ENCODE results near the gene TMLHE.
"Not testable (repeated sequence)": the region's sequence is repeated elsewhere in the genome, so short reads cannot be mapped to it uniquely, and the experiment has no call there.

The TMLHE gene, protein sequence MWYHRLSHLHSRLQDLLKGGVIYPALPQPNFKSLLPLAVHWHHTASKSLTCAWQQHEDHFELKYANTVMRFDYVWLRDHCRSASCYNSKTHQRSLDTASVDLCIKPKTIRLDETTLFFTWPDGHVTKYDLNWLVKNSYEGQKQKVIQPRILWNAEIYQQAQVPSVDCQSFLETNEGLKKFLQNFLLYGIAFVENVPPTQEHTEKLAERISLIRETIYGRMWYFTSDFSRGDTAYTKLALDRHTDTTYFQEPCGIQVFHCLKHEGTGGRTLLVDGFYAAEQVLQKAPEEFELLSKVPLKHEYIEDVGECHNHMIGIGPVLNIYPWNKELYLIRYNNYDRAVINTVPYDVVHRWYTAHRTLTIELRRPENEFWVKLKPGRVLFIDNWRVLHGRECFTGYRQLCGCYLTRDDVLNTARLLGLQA

DNA sequence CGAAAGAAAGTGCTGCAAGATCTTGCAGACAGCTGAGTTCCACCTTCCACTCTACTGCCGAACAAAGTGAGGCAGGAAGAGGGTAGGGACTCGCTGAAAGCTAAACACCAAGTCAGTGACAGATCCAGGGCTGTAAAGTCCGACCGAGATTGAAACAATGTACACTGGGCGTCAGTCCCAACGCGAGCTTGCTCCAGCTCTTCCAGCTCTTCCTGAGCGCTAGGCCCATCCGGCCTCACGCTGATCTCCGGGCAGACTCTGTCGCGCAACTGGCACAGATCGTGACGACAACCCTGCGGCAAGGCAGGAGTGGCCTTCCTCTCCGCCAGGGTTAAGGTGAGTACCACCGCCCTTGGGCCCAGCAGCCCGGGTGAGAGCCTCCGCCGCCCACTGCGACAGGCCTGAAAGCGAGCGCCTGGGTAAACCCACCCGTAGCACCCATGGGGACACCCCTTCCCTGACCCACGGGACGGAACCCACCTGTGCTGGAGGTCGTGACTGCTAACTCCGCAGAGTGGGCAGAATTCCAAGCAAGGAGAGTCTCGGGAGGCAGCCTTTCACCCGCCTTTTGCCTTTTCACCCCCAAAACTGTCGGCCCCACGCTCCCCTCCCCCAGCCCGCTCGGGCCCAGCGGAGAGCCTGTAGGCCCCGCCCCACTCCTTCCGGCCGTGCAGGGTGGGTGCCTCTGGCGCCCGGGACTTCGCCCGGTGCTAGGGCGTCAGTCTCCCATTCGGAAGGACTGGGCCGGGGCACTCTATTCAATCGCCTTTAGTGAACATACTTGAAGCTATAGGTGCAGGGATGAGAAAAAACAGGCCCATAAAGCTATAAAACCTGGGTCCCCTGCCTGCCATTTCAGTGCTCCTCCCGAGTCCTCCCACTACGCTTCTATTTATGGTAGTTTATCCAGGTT lies at the start of gene TMLHE, which contains the start of gene SPRY3:
Gene TMLHE (minus strand): TSS at position 641 of the 913 bp plus-strand sequence. CDS start 67,676 bp downstream, outside the sequence.
Gene SPRY3 (plus strand): TSS at position 275 of the 913 bp plus-strand sequence.
- DNase-seq (ENCODE audit: low spot score) = peak; percentile 59

DNA sequence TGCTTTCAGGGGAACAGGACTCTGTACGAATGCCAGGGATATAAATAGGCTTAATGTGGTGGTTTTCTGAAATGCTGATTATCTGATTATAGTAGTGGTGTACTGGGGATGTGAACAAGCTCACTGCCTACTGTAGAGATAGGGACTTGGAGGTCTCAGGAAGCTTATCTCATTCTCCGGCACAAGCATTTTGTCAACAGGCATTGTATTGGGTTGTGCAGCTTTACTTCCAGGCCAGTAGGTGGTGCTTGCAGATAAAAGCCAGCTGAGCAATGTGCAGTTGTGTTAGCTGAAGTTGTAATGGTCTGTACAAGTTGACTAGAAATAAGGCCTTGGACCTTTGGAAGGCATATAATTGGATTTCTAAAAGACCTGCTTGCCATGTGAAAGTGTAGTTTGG lies 49.5 kb upstream of the TMLHE start:
- DNase-seq (ENCODE audit: low spot score) = no peak

DNA sequence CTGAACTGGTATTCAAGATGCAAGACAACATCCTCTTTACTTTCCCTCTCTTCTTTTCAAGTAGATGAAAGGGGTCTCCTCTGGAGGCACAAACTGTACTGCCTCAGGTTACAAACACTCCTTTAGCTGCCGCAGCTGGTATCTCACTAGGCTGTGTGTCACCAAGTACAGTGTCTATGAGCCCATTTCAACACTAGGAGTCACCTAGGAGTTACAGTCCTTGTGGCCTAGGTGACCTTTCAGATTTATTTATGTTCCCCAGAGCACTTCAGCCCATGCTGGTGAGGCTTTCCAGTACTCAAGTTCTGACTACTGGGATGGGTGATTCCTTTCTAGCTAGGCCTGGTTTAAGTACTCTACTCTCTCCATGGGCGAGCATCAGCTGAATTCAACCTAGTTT lies 32.4 kb upstream of the TMLHE start:
- no peak for DNase-seq (ENCODE audit: low spot score)

DNA sequence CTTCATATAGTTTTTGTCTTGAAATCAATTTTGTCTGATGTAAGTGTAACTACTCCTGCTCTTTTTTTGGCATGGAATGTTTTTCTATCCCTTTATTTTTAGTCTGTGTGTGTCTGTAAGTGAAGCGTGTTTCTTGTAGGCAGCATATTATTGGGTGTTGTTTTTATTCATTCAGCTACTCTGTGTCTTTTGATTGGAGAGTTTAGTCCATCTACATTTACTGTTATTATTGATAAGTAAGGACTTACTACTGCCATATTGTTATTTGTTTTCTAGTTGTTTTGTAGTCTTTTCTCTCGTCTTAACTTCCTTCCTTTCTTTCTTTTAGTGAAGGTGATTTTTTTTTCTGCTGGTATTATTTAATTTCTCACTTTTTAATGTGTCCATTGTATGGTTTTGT lies 30.5 kb upstream of the TMLHE start:
- DNase-seq (ENCODE audit: low spot score) = no peak

DNA sequence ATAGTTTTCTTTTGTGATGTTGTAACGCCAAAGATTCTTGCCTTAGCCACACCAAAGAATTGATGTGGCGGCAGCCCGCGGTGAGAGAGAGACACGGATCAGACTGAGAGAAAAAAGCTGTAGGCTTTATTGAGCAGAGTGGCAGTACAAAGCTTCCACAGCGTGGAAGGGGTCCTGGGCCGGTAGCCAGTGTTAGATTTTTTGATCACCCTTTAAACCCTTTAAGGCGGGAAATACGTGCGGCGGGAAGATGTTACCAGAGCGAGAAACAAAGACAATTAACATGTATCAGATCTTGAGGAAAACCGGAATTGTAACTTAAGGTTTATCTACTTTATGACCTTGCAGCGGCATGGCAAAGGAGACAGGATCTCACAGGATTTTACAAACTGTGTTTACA lies 28.6 kb upstream of the TMLHE start:
- DNase-seq (ENCODE audit: low spot score) = not testable (repeated sequence)

DNA sequence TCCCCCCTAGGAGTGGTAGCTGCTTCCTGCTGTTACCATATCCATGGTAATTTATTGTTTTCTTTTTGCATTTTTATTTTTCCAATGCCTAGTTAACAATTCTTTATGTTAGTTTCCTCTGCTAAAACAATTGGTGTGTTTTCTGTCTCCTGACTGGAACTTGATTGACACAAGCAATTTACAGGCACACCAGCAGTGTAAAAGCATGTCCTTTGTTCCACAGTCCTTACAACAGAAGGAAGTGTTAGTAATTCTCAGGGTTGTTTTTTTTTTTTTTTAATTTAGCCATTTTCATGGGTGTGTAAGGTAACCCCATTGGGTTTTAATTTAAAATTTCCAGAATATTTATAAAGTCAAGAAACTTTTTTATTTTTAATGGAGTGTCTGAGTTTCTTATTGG lies 25.0 kb upstream of the TMLHE start:
- no peak for DNase-seq (ENCODE audit: low spot score)

DNA sequence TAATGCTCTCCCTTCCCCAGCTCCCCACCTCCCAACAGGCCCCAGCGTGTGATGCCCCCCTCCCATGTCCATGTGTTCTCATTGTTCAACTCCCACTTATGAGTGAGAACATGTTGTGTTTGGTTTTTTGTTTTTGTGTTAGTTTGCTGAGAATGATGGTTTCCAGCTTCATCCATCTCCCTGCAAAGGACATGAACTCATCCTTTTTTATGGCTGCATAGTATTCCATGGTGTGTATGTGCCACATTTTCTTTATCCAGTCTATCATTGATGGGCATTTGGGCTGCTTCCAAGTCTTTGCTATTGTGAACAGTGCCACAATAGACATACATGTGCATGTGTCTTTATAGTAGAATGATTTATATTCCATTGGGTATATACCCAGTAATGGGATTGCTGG lies 22.3 kb upstream of the TMLHE start:
- not testable (repeated sequence) for DNase-seq (ENCODE audit: low spot score)

DNA sequence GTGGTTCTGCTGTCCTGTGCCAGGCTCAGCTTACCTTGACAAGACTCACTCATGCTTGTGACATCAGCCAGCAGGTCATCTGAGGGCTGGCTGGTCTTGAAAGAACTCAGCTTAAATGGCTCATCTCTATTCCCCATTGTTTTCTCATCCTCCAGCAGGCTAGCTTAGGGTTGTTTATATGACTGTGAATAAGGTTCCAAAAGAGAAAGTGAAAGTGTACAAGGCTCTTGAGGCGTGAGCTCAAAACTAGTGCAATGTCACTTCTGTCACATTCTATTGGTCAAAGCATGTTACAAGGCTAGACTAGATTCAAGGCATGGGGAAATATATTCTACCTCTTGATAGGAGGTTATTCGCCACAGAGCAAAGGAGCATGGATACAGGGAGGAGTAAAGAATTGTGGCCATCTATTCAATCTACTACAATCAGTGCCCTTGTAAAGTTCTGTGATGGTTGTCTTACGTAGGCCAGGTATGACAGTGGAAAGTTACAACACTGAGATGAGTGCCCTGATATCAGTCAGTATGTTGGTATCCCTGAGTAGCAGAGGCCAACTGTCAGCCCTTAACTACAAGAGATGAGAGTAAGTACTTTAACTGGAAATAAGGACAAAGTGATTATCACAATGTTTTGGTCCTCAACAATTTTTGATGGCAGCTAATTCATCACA lies 19.8 kb upstream of the TMLHE start:
- peak; percentile 4 for DNase-seq (ENCODE audit: low spot score)

DNA sequence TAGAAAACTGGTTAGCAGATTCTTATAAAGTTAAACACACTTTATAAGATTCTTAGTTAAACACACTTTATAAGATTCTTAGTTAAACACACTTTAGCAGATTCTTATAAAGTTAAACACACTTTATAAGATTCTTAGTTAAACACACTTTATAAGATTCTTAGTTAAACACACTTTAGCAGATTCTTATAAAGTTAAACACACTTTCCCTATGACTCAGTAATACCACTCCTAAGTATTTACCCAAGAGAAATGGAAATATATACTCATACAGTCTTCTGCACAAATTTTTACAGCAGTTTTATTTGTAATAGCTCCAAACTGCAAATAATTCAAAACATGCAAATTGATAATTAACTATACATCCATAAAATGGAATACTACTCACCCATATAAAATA lies 7.4 kb upstream of the TMLHE start:
- not testable (repeated sequence) for DNase-seq (ENCODE audit: low spot score)

DNA sequence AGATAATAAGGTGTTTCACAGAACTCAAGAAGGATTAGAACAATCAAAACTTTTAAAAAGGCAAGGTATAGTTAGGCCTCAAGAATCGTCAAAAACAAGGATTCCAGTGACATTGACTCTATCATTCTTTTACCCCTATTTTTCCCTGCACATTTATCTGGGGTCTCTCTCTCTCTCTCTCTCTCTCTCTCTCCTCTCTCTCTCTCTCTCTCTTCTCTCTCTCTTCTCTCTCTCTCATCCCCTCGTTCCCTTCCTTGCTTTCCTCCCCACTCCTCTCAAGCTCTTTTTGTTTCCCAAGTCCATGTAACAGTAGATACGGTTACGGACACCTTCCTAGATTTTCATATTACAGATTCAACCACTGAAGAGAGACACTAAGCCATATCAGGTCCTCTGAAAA lies 3.2 kb upstream of the TMLHE start:
- no peak for DNase-seq (ENCODE audit: low spot score)

DNA sequence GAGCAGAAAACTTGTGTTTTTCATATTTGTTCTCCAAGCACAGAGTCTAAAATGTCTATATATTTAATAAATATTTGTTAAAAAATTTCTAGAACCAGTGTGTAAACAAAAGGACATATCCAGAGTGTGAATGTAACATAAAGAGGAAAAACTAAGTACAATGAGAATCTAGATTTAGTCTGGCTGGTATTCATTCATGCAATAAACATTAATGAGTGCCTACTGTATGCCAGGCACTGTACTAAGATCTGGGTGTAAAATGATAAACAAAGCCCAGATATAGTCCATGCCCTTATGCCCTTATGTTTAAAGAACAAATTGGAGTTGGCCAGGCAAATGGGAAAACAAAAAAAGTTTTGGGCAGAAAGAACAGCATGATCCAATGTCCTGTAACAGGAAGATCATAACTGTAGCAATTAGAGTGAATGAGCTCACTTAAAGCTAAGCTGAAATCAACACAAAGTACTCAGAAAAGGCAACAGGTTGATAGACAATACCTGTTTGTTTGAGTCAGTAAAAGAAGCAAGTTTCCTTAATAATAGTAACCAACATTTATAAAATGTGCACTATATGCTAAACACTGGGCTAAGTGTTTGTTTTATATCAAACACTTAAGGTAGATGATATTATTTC lies 1.3 kb upstream of the TMLHE start:
- DNase-seq (ENCODE audit: low spot score) = no peak

DNA sequence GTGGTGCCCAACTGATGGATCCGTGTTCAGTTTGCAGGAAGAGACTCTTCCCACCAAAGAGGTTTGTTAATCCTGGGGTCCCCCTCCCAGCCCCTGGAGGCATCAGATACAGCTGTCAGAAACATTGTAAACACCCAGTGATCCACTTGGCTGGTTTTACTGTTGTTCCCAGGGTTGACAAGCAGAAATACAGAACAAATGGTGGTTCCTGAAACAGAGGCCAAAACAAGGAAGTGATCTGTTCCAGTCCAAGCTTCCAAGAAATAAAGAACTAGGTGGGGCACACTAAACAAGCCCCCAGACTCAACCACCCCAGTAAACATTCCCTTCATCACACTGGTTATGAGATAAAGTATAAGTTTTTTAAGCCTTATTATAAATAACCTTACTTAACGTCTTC lies 1.4 kb downstream of the TMLHE start:
- DNase-seq (ENCODE audit: low spot score) = no peak

DNA sequence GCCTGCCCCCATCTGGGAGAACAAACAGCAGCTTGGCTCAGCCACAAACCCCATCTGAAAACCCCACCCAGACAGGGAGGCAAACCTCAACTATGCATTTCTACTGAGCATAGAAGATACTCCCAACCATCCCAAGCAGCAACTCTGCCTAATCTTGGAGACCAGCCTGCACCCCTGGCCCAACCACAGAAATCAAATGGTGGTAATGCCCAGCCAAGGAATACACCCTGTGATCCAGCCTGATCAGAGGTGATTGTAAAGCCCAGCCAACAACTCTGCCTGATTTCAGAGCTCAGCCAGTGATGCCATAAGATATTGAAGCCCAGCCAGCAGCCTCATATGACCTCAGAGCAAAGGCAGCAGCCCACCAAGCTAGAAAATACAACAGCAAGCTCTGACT lies 19.8 kb downstream of the TMLHE start:
- no peak for DNase-seq (ENCODE audit: low spot score)

DNA sequence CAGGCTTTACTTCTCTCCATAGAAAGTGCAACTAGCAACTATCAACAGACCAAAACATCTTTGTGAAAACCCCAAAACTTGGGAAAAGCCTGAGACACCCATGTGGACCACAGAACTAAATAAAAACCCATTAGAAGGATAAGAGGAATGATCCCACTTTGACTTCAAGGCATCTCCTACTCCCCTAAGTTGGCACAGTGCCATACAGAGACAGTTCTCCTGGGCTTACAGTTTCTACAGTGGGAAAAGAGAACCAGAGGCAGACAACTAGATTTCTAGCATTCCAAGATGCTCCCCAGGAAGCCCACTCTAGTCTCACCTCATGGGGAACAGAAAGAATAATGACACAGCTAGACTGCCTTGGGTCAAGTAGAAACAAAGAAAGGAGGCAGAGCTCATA lies 20.4 kb downstream of the TMLHE start:
- no peak for DNase-seq (ENCODE audit: low spot score)

DNA sequence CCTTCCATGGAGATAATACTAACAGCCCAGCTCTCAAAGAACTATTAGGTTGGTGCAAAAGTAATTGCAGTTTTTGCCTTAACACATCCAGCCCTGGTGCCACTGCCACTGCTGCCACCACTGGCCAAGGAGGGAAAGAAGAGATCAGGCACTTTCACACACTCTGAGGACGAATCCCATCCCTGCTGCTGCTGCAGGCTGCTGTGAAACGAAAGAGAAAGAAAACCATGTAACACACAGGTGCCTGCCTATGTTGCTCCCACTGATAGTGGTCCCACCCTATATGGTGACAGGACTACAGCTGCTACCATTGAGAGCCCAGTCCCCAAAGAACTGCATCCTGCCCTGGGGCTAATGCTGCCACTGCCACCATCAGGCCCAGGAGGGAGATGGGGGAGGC lies 35.1 kb downstream of the TMLHE start:
- no peak for DNase-seq (ENCODE audit: low spot score)

DNA sequence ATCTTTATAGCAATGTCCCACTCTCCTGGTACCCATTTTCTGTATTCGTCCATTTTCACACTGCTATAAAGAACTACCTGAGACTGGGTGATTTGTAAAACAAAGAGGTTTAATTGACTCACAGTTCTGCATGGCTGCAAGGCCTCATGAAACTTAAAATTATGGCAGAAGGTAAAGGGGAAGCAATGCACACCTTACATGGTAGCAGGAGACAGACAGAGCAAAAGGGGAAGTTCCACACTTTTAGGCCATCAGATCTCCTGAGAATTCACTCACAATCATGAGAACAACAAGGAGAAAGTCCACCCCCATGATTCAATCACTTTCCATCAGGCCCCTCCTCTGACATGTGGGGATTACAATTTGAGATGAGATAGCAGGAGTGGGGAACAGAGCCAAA lies 49.7 kb downstream of the TMLHE start:
- no peak for DNase-seq (ENCODE audit: low spot score)

DNA sequence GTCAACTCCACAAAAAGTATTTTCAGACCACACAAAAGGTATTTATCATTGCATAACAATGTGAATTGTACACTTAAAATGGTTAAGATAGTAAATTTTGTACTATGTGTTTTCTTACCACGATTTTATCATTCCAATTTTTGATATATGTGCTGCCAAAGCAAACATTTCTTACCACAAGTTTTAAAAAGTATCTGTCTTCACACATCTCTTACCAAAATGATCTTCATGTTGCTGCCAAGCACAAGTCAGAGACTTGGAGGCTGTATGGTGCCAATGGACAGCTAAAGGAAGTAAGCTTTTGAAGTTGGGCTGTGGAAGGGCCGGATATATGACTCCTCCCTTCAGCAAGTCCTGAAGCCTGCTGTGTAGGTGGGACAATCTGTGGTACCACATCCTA lies 67.9 kb downstream of the TMLHE start:
- DNase-seq (ENCODE audit: low spot score) = no peak

DNA sequence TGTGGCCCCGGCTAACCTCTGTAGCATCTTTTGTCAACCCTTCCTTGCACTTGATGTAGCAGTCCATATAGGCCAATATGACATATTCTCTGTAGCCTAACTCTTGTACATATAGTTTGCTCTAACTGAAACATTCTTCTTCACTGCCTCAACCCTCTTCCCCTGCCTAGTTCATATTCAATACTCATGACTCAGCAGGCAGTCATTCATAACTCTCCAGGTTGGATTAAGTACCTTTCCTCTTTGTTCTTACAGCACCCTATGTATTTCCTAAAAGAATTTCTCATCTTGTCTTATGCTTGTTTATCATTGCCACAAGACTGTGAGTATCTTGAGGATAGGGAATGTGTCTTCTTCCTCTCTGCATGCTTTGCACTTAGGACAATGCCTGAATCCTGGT lies 76.9 kb downstream of the TMLHE start:
- DNase-seq (ENCODE audit: low spot score) = no peak

DNA sequence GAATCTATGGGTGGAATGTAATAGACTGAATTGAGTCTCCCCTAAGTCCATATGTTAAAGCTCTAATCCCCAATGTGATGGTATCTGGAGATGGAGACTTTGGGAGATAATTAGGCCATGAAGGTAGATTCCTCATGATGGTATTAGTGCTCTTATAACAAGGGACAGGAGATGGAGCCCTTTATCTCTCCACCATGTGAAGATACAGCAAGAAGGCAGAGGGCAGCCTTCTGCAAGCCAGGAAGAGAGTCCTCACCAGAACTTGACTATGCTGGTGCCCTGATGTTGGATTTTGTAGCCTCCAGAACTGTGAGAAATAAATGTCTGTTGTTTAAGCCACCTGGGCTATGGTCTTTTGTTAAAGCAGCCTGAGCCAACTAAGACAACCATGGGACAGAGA lies 78.0 kb downstream of the TMLHE start:
- DNase-seq (ENCODE audit: low spot score) = no peak

DNA sequence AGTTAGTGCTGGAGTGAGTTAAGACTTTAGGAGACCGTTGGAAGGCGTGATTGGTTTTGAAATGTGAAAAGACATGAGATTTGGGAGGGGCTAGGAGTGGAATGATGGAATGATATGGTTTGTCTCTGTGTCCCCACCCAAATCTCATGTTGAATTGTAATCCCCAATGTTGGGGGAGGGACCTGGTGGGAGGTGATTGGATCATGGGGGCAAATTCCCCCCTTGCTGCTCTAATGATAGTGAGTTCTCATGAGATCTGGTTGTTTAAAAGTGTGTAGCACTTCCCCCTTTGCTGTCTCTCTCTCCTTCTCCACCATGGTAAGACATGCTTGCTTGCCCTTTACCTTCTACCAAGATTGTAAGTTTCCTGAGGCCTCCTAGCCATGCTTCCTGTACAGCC lies 85.7 kb downstream of the TMLHE start:
- DNase-seq (ENCODE audit: low spot score) = not testable (repeated sequence)

DNA sequence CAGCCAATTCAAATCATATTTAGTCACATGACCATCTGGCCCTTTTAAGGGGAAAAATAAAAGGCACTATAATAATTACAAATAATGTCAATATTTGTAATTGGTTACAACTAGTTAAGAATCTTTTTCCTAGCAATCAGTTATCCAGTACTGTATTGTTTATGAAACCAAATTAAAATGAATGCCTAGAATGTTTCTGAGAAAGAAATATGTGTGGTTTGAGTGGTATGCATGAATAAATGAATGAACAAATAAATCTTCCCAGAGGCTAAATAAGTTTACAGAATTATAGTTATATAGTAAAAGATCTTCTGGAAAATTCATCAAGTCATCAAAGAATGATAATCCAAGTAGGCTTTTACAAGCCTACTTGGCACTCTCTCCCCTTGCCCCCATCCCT lies 98.5 kb downstream of the TMLHE start:
- no peak for DNase-seq (ENCODE audit: low spot score)

DNA sequence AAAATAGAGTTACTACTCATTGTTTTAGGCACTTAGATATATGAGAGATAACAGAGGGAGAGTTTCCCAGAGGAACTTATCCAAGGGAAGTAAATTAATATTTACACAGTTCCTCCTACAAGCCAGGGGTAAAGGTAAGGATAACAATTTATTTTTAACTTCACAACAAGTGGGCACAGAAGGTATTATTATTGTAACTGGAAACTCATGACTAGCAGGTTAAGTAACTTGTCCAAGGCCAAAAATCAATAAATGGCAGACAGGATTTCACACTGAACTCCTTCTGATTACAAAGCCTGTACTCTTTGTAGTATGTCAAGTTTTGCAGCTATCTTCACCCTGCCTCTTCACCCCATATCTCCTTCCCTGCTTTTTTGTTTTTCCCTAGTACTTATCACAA lies 107.5 kb downstream of the TMLHE start:
- no peak for DNase-seq (ENCODE audit: low spot score)
